ENCODE data around the gene CBX6.
A peak's percentile ranks its signal among the peaks of the same experiment; 100 is the strongest.

Gene CBX6

GRCh38 chr22:38842512-38843200 is 29.4 kb downstream of the CBX6 start:
- peak overlapping the region; percentile 84 to 99 (median 94) for H3K4me2 ChIP-seq
- H3K27ac ChIP-seq: peak overlapping the region in 10 of 11 experiments; percentile 64 to 83 (median 75); a peak in 16 of 22 replicates
- peak overlapping the region; percentile 76 to 86 (median 82); a peak in 21 of 22 replicates for H3K9ac ChIP-seq
- peaks cover 29 to 67% (median 52%) of the 10 kb centered on the region in 10 experiments for H3K4me1 ChIP-seq
- no peaks in the 10 kb centered on the region for H3K36me3 ChIP-seq
- H3K9me3 ChIP-seq (replicated peaks in 1 of 11): no peaks in the 10 kb centered on the region
- peaks cover 0 to 37% (median 29%) of the 10 kb centered on the region in 11 experiments; a peak in 16 of 22 replicates for H4K20me1 ChIP-seq
- peaks cover 0 to 18% (median 8%) of the 10 kb centered on the region in 11 experiments; a peak in 14 of 22 replicates for H3K27me3 ChIP-seq
- no peak for TF ChIP-seq Cebpa-rat (IDR thresholded peaks at IDR 0.05)
- H3K4me3 ChIP-seq: peak overlapping the region; percentile 65 to 80 (median 70)

- Histone ChIP-seq H3K4me2 (peak overlapping the region; percentile 84 to 99 (median 94)), H4K20me1 (peaks cover 0 to 37% (median 29%) of the 10 kb centered on the region in 11 experiments; a peak in 16 of 22 replicates), H3K4me1 (peaks cover 29 to 73% (median 52%) of the 10 kb centered on the region in 10 experiments), H3K9me3 (replicated peaks in 1 of 11) (no peaks in the 10 kb centered on the region), H3K27ac (no peak overlapping the region), H3K36me3 (no peaks in the 10 kb centered on the region), H3K27me3 (peaks cover 0 to 18% (median 8%) of the 10 kb centered on the region in 11 experiments; a peak in 14 of 22 replicates), H3K9ac (peak overlapping the region in 3 of 11 experiments; percentile 76 to 84 (median 84); a peak in 2 of 22 replicates), H3K4me3 (peak overlapping the region in 2 of 10 experiments; percentile 73 to 80; a peak in 1 of 20 replicates)
- no peak for TF ChIP-seq Cebpa-rat (IDR thresholded peaks at IDR 0.05)
Measured at GRCh38 chr22:38841635-38842034, 30.4 kb downstream of the CBX6 start.

DNA sequence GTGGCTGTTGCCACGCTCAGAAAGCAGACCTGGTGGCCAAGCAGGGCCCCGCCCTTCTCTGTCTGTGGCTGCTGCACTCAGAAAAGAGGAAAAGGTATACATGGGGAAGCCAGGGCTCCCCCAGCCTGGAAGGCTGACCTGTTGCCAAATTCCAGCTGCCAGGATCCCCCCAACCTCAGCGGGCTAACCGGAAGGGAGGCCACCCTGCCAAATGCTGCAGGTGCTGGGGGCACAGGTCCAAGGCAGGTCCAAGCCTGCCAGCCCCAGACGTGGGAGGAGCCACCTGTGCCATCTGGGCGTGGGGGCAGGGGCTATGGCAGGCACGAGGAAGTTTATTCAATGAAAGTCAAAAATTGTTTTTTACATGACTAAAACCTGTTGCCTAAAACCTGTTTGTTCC is 30.8 kb downstream of the CBX6 start:
- peaks cover 29 to 74% (median 52%) of the 10 kb centered on the region in 10 experiments for H3K4me1 ChIP-seq
- H3K4me3 ChIP-seq: peak overlapping the region in 1 of 10 experiments; percentile 30; a peak in 1 of 20 replicates
- H3K27ac ChIP-seq: no peak overlapping the region
- no peak overlapping the region for H3K9ac ChIP-seq
- H4K20me1 ChIP-seq: peaks cover 0 to 37% (median 29%) of the 10 kb centered on the region in 11 experiments; a peak in 16 of 22 replicates
- H3K4me2 ChIP-seq: peak overlapping the region; percentile 73 to 99 (median 94)
- no peaks in the 10 kb centered on the region for H3K36me3 ChIP-seq
- TF ChIP-seq Cebpa-rat (IDR thresholded peaks at IDR 0.05): no peak
- H3K9me3 ChIP-seq (replicated peaks in 1 of 11): no peaks in the 10 kb centered on the region
- peaks cover 0 to 18% (median 8%) of the 10 kb centered on the region in 11 experiments; a peak in 14 of 22 replicates for H3K27me3 ChIP-seq

- Histone ChIP-seq H3K27me3 (peaks cover 0 to 13% (median 8%) of the 10 kb centered on the region in 11 experiments; a peak in 14 of 22 replicates), H3K36me3 (no peaks in the 10 kb centered on the region), H3K9me3 (replicated peaks in 1 of 11) (no peaks in the 10 kb centered on the region), H3K4me1 (peaks cover 29 to 74% (median 52%) of the 10 kb centered on the region in 10 experiments), H3K27ac (no peak overlapping the region), H4K20me1 (peaks cover 0 to 37% (median 31%) of the 10 kb centered on the region in 11 experiments; a peak in 16 of 22 replicates), H3K4me2 (peak overlapping the region in 6 of 11 experiments; percentile 4 to 99 (median 94); a peak in 10 of 22 replicates), H3K4me3 (no peak overlapping the region), H3K9ac (no peak overlapping the region; a peak in 1 of 22 replicates)
- TF ChIP-seq Cebpa-rat (IDR thresholded peaks at IDR 0.05): no peak
Measured at GRCh38 chr22:38840129-38840528, 31.9 kb downstream of the CBX6 start.

DNA sequence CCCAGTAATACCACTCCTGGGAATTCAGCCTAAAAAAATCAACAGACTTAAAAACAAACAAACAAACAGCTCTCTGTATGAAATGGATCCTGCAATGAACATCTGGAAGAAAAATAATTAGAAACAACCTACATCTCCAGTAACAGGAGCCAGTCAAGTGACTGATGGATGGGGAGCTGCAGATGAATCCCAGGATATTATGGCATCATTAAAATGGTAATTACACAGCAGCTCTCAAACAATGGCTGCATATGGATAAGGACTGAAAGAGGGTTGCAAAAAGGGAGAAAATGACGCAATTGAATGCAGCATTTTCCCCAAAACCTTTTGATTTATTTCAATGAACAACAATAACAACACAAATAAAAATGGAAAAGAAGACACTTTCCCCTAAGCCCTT is 32.3 kb downstream of the CBX6 start:
- H3K9ac ChIP-seq: no peak overlapping the region
- H3K4me2 ChIP-seq: peak overlapping the region in 8 of 11 experiments; percentile 4 to 99 (median 89); a peak in 10 of 22 replicates
- peaks cover 0 to 9% (median 7%) of the 10 kb centered on the region in 11 experiments; a peak in 14 of 22 replicates for H3K27me3 ChIP-seq
- H4K20me1 ChIP-seq: peaks cover 0 to 37% (median 31%) of the 10 kb centered on the region in 11 experiments; a peak in 16 of 22 replicates
- peaks cover 29 to 71% (median 52%) of the 10 kb centered on the region in 10 experiments for H3K4me1 ChIP-seq
- H3K27ac ChIP-seq: no peak overlapping the region
- no peak for TF ChIP-seq Cebpa-rat (IDR thresholded peaks at IDR 0.05)
- no peaks in the 10 kb centered on the region for H3K9me3 ChIP-seq (replicated peaks in 1 of 11)
- no peak overlapping the region for H3K4me3 ChIP-seq
- no peaks in the 10 kb centered on the region for H3K36me3 ChIP-seq

DNA sequence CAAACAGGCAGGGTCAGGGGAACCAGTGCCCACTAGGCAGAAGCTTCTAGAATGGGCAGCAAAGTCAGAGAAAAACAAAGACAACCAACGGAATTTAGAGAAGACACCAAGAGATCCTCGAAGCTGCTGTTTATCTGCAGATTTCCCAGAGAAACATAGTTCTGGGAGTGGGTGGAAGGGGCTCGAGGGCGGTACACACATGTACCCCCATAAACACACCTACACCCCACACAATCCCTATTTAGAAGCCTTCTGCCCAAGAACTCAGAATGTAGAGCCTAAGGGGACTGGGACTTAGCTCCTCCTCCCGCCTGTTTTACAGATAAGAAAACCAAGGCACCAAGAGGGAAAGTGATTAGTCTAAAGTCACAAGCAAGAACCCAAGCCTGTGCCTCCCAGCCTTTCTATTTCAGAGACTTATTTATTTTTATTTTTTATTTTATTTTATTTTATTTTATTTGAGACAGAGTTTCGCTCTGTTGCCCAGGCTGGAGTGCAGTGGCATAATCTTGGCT is 34.5 kb downstream of the CBX6 start:
- H3K4me2 ChIP-seq: peak overlapping the region in 2 of 11 experiments; percentile 7 to 19; a peak in 2 of 22 replicates
- peaks cover 0 to 30% (median 24%) of the 10 kb centered on the region in 11 experiments; a peak in 16 of 22 replicates for H4K20me1 ChIP-seq
- no peak overlapping the region for H3K4me3 ChIP-seq
- TF ChIP-seq Cebpa-rat (IDR thresholded peaks at IDR 0.05): no peak
- peaks cover 14 to 79% (median 54%) of the 10 kb centered on the region in 10 experiments for H3K4me1 ChIP-seq
- H3K9ac ChIP-seq: no peak overlapping the region; a peak in 1 of 22 replicates
- H3K27ac ChIP-seq: no peak overlapping the region
- H3K27me3 ChIP-seq: no peaks in the 10 kb centered on the region
- H3K9me3 ChIP-seq (replicated peaks in 1 of 11): no peaks in the 10 kb centered on the region
- no peaks in the 10 kb centered on the region for H3K36me3 ChIP-seq

- Histone ChIP-seq H3K36me3 (no peaks in the 10 kb centered on the region), H4K20me1 (peaks cover 0 to 15% (median 9%) of the 10 kb centered on the region in 11 experiments; a peak in 10 of 22 replicates), H3K4me2 (no peak overlapping the region), H3K27me3 (no peaks in the 10 kb centered on the region), H3K27ac (no peak overlapping the region), H3K9me3 (replicated peaks in 1 of 11) (no peaks in the 10 kb centered on the region), H3K4me3 (no peak overlapping the region), H3K4me1 (peaks cover 7 to 79% (median 54%) of the 10 kb centered on the region in 10 experiments), H3K9ac (no peak overlapping the region)
- TF ChIP-seq Cebpa-rat (IDR thresholded peaks at IDR 0.05): no peak
Measured at GRCh38 chr22:38835888-38836301, 36.1 kb downstream of the CBX6 start.

DNA sequence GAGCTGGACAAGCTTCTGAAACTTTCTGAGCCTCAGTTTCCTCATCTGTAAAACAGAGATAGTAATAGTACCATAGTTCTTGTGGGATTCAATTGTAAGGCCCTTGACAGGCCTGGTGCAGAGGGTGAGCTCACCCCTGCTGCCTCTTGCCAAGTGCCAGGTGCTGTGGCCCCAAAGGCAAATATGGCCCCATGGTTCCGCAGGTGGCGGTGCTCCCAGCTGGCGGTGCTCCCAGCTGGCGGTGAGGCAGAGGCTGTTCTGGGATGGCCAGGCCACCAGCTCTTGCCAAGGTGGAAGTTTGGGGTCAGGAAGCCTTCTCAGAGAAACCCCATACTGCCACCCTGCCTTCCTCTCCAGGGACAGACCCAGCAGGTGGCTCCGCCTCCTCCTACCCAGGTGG is 37.0 kb downstream of the CBX6 start:
- no peaks in the 10 kb centered on the region for H3K36me3 ChIP-seq
- peaks cover 13 to 79% (median 54%) of the 10 kb centered on the region in 10 experiments for H3K4me1 ChIP-seq
- H3K27me3 ChIP-seq: no peaks in the 10 kb centered on the region
- TF ChIP-seq Cebpa-rat (IDR thresholded peaks at IDR 0.05): no peak
- H3K9ac ChIP-seq: no peak overlapping the region
- no peaks in the 10 kb centered on the region for H3K9me3 ChIP-seq (replicated peaks in 1 of 11)
- H3K27ac ChIP-seq: 0 out of 22 replicates have a peak overlapping the region, but pooled peaks of 1 of the 11 experiments have one; percentile 5
- peaks cover 0 to 6% (median 0%) of the 10 kb centered on the region in 11 experiments; a peak in 5 of 22 replicates for H4K20me1 ChIP-seq
- H3K4me2 ChIP-seq: no peak overlapping the region
- H3K4me3 ChIP-seq: no peak overlapping the region

Data from BLaER1 treated with 17β-estradiol and CSF1 and Interleukin-3, amounts not matched to agents 10 nM and 100 nM (cell line).